ENCODE results near the gene DNAI2.

DNAI2 gene, protein sequence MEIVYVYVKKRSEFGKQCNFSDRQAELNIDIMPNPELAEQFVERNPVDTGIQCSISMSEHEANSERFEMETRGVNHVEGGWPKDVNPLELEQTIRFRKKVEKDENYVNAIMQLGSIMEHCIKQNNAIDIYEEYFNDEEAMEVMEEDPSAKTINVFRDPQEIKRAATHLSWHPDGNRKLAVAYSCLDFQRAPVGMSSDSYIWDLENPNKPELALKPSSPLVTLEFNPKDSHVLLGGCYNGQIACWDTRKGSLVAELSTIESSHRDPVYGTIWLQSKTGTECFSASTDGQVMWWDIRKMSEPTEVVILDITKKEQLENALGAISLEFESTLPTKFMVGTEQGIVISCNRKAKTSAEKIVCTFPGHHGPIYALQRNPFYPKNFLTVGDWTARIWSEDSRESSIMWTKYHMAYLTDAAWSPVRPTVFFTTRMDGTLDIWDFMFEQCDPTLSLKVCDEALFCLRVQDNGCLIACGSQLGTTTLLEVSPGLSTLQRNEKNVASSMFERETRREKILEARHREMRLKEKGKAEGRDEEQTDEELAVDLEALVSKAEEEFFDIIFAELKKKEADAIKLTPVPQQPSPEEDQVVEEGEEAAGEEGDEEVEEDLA

DNA sequence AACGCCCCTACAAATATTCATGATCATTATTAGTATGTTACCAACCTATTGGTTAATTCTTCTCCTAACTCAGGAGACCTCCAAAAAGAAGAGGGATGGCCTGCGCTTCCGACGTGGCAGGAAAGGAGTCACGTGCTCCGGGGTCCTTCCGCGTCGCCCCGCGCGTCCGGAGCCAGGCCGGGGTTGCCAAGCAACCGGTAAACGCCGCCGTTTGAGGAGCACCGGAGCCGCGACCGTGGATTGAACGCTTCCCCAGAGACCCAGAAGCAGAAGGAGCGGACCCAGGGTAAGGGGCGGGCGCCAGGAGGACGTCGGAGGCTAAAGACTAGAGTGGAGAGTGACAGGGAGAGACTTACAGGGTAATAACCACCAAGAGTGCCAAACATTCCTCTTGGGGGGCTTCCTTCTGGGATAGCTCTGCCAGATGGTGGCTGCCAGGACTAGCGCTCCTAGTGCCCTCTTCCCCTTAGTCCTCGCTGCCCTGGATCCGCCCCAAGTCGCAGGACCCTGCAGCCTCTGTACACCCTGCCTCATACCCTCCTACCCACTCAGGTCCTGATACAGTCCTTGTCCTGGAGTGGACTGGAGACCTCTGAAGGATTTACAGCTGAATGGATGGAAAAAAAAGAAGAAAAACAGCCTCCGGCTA lies at the start of gene DNAI2:
Gene DNAI2 (plus strand): TSS at position 175 of the 649 bp plus-strand sequence. CDS start 7,584 bp downstream, outside the sequence.
- no peak for DNase-seq (ENCODE audit: low read depth, low spot score)

DNA sequence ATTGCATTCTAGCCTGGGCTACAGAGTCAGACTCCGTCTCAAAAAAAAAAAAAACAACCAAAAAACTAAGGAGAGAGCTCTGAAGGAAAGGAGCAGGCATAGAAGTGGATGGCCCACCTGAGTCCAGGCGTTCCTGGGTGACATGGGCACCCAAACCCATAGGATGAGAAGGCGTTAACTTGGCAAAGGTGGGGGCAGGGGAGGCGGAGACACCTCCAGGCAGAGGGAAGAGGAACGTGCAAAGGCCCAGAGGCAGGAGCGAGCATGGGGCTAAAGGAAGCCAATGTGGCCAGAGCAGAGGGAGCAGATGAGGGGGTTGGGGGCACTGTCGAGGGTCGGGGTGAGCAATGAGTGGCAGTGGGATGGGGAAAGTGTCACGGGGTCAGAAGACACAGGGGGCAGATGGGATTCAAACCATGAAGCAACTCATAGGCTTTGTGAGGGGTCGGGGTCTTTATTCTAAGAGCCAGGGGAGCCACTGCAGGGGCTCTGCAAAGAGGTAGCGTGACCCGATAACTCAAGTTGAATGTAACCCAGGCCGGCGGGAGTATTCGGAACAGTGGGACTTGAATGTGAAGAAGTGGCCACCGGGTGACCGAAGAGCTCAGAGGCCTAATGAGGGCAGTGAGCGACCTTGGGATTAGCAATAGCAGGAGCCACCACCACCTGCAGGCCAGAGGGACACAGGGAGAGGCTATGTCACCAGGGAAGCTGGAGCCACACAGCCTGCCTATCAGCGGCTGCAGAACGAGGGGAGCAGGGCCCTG lies 48.9 kb upstream of the DNAI2 start:
- no peak for DNase-seq (ENCODE audit: low read depth, low spot score)

DNA sequence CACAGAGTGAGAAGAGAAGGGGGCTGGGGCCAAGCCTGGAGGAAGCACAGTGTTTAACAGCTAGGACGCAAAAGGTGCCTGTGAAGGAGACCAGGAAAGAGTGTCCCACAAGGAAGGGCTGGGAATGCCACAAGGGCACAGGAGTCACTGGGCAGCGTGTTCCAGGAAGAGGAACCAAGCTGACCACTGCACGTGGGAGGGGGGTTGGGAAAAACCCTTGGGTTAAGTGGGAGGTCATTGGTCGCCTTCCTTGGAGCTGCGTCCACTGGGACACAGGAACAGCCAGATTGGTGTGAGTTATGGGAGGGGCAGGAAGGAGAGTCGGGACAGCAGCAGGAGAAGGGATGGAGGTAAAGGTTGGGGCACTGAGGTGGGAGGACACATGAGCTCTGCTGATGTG lies 47.8 kb upstream of the DNAI2 start:
- no peak for DNase-seq (ENCODE audit: low read depth, low spot score)

DNA sequence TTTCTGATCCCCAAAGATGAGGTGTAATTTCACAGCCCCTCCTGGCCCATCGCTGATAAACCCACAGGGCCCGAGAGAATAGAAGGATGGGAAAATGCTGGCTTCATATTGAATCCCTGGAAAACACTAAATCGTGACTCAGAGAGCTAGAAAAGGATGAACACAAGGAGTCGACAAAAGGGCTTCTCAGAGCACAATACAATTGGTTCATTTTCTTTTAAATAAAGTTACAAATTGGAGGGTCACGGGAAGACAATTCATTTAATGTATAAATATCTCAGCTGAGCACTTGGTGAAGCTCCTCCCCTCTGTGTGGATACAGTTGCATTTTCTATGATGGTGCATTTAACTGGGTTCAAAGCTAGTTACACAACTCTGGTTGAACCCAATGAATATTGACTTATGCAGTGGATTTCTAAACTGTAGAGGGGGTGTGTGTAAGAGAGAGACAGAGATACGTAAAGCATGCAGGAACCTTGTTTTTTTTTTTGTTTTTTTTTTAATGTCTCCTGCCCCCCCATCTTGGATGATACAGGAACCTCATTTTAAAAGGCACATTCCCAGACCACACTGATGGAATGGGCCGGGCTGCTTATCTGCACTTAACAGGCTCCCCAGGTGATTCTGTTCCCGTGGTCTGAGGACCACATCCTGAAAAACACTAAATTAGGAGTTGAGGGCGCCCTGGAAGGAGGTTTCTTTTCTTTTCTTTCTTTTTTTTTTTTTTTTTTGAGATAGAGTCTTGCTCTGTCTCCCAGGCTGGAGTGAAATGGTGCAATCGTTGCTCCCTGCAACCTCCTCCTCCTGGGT lies 46.6 kb upstream of the DNAI2 start:
- no peak for DNase-seq (ENCODE audit: low read depth, low spot score)

DNA sequence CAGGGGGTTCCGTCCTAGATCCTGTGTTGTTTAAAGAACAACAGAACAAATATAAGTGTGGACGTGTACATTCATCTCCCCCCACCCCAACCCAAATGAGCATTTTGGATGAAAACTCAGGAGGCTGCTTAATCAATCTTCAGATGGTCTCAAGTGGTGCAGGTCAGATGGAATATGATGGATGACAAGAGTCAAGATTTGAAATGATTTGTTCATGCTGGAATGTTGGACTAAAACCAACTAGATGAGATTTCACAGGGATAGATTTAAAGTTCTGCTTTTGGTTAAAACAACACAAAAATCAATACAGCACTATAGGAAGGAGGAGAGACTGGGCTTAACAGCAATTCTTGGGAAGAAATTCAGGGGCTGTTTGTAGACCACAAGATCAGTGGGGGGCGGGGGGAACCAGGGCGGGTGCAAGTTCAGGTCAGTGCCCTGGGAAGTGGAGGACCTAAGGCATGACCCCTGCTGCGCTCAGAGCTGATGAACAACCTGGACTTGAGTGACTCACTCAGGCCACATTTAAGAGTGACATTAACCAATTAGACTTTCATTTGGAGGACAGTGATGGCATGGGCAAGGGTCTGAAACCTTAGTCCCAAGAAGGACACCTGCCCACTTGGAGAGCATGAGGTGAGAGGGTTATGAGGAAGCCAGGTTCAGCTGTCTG lies 45.6 kb upstream of the DNAI2 start:
- DNase-seq (ENCODE audit: low read depth, low spot score), result no peak

DNA sequence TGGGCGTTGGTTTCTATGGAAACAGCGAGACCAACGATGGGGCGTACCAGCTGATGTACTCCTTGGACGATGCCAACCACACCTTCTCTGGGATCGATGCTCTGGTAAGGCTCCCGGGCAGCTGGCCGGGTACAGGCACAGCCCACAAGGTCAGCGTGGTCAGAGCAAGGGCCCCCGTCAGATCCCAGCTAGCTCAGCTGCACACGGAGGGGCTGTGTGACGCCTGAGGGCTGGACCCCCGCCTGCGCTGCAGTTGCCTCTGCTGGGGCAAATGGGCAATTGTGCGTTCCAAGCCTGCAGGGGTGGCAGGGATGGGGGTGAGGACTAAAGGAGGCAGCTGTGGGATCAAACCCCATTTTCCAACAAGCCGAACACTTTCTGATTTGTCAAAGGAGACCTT lies 43.1 kb upstream of the DNAI2 start:
- DNase-seq (ENCODE audit: low read depth, low spot score), result no peak

DNA sequence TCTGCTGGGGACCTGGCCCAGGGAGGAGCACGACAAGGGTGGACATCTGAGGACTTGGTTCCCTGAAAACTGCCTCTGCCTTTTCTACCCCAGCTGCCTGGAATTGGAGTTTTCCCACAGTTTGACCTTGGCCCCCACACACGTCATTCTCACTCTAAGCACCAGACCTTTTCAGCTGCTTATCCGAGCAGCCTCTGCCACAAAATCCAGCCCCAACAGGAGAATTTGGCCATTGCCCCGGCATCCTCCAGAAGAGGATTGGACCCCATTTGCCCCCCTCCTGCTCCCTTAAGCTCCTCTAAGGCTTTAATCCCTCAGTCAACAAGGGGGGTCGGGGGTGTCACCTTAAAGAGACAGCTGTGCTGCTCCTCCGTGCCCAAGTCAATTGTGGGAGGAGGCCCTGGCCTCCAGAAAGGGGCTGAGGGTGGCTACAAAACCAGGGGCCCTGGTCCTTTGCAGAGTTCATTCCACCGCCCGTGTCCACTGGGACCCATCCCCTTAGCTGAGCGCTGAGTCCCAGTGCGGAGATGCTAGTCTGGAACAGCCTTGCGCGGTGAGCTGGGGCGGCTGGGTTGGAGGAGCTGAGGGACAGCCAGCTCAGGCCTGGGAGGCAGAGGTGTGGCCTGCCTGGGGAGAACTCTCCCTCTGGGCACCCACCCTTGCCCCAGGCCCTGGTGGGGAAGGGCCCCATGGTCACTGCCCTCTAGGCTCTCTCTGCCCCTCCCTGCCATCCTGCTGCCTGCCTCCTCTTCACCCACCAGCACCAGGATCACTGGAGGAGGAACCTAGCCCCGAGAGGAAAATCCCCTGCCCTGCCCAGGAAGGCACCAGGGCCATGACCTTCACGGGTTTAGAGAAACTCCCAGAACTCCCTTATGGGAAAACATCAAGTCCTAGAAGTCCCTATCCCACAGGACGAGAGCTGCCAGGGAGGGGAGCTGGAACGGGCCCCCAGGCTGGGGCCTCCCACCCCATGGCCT lies 41.8 kb upstream of the DNAI2 start:
- DNase-seq (ENCODE audit: low read depth, low spot score), result no peak

DNA sequence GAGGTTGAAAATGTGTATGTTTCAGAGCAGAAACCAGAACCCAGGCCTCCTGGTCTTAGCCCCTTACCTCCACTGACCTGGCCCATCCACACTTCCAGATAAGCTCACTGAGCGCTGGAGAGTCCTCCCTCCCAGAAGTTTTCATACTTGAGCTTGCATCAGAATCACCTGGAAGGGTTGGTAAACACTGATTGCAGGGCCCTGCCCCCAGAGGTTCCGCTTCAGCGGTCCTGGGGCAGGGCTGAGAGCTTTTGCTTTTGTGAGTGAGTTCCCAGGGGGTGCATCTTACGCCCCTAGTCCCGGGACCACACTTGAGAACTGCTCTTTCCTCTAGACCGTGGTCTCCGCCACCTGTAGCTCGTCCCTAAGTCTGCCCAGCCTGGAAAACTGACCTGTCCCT lies 40.1 kb upstream of the DNAI2 start:
- DNase-seq (ENCODE audit: low read depth, low spot score), result no peak

DNA sequence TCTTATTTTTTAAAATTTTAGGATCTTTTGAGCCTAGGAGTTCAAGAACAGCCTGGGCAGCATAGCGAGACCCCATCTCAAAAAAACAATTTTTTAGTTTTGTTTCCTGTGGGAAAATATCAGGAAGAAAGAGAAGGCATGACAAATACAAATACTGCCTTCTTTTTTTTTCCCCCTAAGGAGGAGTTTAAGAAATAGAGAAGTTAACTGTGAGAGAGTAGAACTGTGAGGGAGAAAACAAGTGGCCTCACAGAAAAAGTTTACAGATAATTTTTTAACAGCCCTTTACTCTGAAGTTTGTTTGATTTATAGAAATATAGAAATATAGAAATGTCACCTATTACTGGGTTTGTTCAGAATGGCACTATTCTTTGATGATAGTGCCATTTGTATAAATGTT lies 39.5 kb upstream of the DNAI2 start:
- no peak for DNase-seq (ENCODE audit: low read depth, low spot score)

DNA sequence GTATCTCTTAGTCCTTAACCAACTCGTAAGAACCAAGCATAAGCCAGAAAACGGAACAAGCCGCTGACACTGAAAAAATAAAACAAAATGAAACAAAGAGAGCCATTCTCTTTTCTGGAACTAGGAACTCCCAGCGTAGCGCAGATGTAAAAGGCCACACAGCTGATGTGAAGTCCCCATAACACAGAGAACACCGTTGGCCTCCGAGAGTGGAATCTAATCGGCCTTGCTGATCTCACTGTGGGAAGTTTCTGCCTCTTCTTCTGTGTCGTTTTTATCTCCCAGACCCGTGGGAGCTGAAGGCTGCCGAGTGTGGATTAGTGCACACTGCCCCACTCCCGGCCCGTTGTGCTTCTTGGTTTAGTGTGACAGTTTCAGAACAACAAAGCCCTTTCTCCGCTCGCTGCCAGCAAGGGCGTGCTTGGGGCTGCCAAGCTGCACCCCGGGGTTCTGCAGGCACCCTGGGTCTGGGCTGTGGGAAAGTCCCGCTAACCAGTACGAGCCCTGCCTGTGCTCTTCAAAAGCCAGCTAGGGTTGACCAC lies 38.9 kb upstream of the DNAI2 start:
- DNase-seq (ENCODE audit: low read depth, low spot score), result no peak

DNA sequence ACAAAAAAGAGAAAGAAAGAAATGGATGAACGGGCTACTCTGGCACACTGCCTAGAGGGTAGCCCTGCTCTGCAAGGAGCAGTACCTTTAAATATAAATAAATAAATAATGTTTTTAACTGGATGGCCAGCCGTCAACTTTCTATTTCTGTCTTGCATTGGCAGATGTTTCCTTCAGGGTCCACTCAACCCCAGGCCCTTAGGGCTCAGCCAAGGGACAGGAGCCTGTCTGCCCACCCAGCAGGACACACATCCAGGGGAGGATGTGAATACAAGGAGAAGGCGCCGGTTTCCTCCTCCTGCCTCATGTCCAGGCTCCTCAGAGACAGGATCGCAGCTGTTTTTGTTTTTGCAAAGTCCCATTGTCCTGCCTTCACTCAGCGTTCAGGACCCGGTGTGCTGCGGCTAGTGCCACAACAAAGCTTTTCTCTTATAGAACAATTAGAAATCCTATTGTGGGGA lies 38.1 kb upstream of the DNAI2 start:
- no peak for DNase-seq (ENCODE audit: low read depth, low spot score)

DNA sequence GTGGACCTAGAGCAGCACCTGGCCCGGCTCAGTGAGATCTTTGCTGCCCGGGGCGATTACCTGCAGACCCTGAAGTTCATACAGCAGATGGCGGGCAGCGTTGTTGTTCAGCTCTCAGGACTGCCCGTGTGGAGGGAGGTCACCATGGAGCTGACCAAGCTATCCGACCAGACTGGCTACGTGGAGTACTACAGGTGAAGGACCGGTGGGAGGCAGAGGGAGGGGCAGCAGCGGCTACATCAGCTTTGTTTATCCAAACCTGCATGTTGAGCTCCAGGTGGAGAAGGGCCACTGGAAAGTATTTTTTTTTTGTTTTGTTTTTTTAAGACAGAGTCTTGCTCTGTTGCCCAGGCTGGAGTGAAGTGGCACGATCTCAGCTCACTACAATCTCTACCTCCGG lies 36.7 kb upstream of the DNAI2 start:
- no peak for DNase-seq (ENCODE audit: low read depth, low spot score)

DNA sequence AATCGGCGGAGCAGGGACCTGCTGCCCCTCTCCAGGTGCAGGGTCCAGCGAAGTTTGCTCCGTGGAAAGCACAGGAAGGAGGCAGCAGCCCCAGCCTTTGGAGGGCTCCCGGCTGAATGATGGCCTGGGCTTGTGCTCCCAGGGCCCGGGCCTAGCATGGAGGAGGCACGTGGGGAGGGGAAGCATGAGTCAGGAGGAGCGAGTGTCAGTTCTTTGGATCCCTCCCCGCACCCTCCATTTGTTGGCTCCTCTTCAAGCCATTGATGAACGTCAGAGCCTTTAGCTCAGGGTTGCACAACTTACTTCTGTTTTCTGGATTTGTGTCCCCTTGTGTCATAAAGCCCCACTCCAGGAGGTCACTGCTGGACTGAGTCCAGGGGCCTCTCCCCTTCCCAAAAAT lies 34.9 kb upstream of the DNAI2 start:
- no peak for DNase-seq (ENCODE audit: low read depth, low spot score)

DNA sequence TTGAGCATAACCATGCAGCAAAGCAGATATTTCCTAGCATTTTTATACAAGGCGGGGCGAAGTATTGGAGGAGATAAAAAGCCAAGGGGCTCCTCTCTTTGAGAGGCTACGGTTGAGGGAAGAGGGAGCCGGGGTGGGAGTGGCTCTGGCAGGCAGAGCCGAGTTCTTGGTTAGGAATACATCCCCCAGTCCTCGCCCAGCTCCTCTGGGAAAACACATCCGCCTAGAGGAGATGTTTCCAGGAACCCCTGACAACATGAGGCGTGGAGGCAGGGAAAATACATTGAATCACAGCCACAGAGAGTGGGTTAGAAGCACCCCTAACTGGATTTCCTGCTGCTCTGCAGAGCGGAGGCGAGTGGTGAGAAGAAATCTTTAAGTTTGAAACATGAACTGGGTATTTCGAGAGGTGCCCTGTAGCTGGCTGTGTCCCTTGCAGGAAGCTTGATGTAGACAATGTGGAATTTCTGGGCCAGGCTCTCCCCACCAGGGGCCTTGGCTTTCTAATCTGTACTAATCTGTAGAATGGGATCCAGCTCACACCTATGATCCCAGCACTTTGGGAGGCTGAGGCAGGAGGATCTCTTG lies 33.3 kb upstream of the DNAI2 start:
- DNase-seq (ENCODE audit: low read depth, low spot score), result no peak

DNA sequence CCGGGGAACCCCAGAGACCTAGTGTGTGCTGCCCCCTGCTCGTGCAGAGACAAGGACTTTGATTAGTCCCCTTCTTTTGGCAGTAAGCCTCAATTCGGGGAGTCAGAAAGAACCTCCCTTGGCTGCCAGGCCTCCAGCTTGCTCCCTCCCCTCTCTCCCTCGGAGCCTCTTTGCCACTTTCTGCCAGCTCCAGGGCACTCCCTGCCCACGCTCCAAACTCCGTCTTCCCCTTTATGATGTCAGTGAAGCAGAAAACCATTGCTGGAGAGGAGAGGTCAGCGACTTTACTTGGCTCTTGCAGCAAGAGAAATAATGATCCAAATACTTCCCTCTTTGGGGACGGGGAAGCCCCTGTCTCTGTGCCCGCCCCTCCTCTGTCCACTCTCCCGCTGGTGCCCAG lies 32.6 kb upstream of the DNAI2 start:
- no peak for DNase-seq (ENCODE audit: low read depth, low spot score)

DNA sequence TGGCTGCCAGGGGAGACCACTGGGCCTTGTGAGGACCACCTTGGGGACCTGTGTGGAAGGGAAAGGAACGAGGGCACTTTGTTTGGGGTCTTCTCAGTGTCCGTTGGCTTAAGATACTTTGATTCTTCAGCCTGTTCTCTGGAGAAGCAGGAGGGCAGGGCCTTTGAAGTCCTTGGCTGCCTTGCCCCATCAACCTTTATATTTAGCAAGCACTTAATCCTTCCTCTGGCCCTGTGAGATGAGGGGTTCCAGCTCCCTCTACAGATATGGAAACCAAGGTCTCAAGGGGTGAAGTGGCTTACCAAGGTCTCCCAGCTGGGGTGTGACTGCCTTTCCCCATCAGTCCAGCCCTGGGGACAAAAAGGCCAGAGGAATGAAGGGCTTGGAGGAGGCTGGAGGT lies 32.2 kb upstream of the DNAI2 start:
- DNase-seq (ENCODE audit: low read depth, low spot score), result no peak

DNA sequence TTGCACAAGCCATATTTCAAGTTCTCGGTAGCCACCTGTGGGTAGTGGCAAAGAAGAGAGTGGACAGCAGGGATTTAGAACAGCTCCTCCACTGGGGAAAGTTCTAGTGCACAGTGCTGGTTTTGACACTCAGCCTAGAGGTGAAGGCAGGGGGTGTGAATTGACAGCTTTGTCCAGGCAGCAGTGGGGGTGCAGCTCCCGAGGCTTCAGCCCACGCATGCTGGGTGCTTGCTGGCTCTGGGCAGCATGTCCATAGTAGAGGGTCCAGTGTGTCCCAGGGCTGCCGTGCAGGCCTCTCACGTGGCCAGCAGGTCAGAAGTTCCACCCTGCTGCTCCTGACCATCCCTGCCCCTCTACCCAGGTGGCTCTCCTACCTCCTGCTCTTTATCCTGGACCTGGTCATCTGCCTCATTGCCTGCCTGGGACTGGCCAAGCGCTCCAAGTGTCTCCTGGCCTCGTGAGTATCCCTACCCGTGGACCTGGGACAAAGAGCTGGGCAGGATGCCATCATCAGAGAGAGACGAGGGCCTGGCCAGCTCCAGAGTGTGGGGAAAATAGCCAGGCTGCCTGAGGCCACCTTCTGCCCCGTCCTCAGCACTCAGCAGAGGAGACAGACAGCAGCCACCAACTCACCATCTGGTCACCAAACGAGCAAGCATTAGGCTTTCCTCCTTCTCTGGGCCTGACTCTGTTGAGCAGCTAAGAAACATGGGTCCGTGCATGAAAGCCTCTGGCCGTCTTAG lies 30.9 kb upstream of the DNAI2 start:
- DNase-seq (ENCODE audit: low read depth, low spot score), result no peak

DNA sequence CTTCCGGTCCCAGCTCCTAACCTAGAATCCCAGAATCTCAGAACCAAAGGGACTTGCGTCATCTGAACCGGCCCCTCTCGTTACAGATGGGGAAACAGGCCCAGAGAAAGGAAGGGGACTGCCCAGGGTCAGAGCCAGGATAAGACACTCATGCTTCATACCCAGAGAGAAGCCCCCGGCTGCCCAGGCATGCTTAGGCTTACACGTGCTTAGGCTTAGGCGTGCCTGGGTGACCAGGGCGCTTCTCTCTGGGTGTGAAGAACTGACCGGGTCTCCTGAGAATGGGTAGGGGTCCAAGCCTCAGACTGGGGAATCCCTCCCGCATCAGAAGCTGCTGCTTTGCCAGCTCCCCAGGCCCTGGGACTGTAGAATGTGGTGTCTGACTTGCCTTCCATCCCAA lies 29.9 kb upstream of the DNAI2 start:
- DNase-seq (ENCODE audit: low read depth, low spot score), result no peak

All from iPS DF 19.7 (cell line).